ENCODE data around the gene CCDC107. TPM values are rescaled to one million over a fixed set of nuclear protein-coding genes. Genes with fewer than 3 reads are reported as not detected.

Gene CCDC107
- total and polyA plus RNA-seq, 2 of the 13 experiments (the other 11 are each of a cell fraction or from before 2014, with no cell fraction given), result 7.1 to 15.2 TPM

GRCh38 chr9:35666549-35666948 is 8.5 kb downstream of the CCDC107 start:
- FAIRE-seq (no peak), DNase-seq (ENCODE audit: low spot score) (no peak), ATAC-seq (no peak)
- CTCF ChIA-PET (ENCODE audit: low intra/inter-chr PET ratio, low total read pairs), result no interaction called here
- Histone ChIP-seq H3K79me2 (ENCODE audit: insufficient read depth, low read length) (peaks cover 10% of the 10 kb centered on the region), H3K9me3 (ENCODE audit: low read length) (no peaks in the 10 kb centered on the region), H2AFZ (ENCODE audit: low read length) (no peak overlapping the region), H3K27me3 (ENCODE audit: control insufficient read depth in 1 of 2, insufficient read depth in 2 of 2, low read length in 2 of 2) (no peaks in the 10 kb centered on the region), H4K20me1 (ENCODE audit: insufficient read depth, low read length) (no peaks in the 10 kb centered on the region), H3K4me1 (ENCODE audit: insufficient read depth, low read length) (peaks cover 79% of the 10 kb centered on the region), H3K9ac (ENCODE audit: insufficient read depth, low read depth, low read length) (no peak overlapping the region), H3K36me3 (replicated peaks in 1 of 2; ENCODE audit: control insufficient read depth in 1 of 2, insufficient read depth in 2 of 2, low read length in 2 of 2) (peaks cover 2 to 4% of the 10 kb centered on the region in 2 experiments; a peak in 2 of 5 replicates), H3K27ac (ENCODE audit: extremely low read length, insufficient read depth, low read length) (no peak overlapping the region), H3K4me2 (ENCODE audit: low read depth, low read length) (no peak overlapping the region), H3K4me3 (replicated peaks in 1 of 3; ENCODE audit: insufficient read depth in 1 of 3, low read depth in 2 of 3, low read length in 3 of 3) (no peak overlapping the region)
- whole genome bisulfite sequencing (ENCODE audit: low lambda C conversion rate), result 89% methylated on average over 5 of the region's 5 CpGs
- POLR2A ChIA-PET, result no interaction called here
- BruUV-seq (replicated peaks), result no TSS peak
- TF ChIP-seq STAT6 (CRISPR knock-in tag; IDR thresholded peaks at IDR 0.05; ENCODE audit: borderline replicate concordance) (no peak), GATAD2A (CRISPR knock-in tag; IDR thresholded peaks at IDR 0.05) (no peak), RBM22 (optimal IDR thresholded peaks at IDR 0.05; ENCODE audit: low read length) (no peak), ZNF343 (CRISPR knock-in tag; IDR thresholded peaks at IDR 0.05) (no peak), CCDC6 (CRISPR knock-in tag; IDR thresholded peaks at IDR 0.05) (no peak), ZSCAN22 (CRISPR knock-in tag; IDR thresholded peaks at IDR 0.05) (no peak), ZNF776 (CRISPR knock-in tag; IDR thresholded peaks at IDR 0.05) (no peak), PHF5A (CRISPR knock-in tag; IDR thresholded peaks at IDR 0.05; ENCODE audit: low read depth, unreplicated experiment) (no peak), HNF1A (IDR thresholded peaks at IDR 0.05; ENCODE audit: low read depth) (no peak), HNF1A (CRISPR knock-in tag; IDR thresholded peaks at IDR 0.05; ENCODE audit: borderline replicate concordance) (no peak), HOMEZ (CRISPR knock-in tag; IDR thresholded peaks at IDR 0.05; ENCODE audit: low read depth) (no peak), ZXDC (CRISPR knock-in tag; IDR thresholded peaks at IDR 0.05) (no peak), ARNT2 (CRISPR knock-in tag; IDR thresholded peaks at IDR 0.05; ENCODE audit: low read depth) (no peak), NCOA5 (CRISPR knock-in tag; IDR thresholded peaks at IDR 0.05) (no peak)
- in situ Hi-C loops (cut with HindIII; ENCODE audit: extremely low pct_ligation_motif_present, low pct_unique_long_range_greater_than_20kb) (loop anchor here (5.0 kb wide), 1 partner anchor 61 kb away; no protein-coding TSS in a partner anchor), intact Hi-C loops (cut with micrococcal nuclease; ENCODE audit: unreplicated experiment) (no loop called here)
